Neuronal stem cell (in vitro differentiated cells): ENCODE data around the gene LEMD3.

Source experiments
- DNase-seq: peaks from one replicate; pipeline ENCODE4 v3.0.0-alpha.2; 2013; ENCODE audit warnings: low spot score
- H2AFZ ChIP-seq: one replicate; pipeline ENCODE4 v1.6.1; 2013; ENCODE audit warnings: mild to moderate bottlenecking, low read length, inconsistent platforms
- H2AK5ac ChIP-seq: 2 replicates; pipeline ENCODE4 v1.6.1; 2013; ENCODE audit warnings: low read depth, mild to moderate bottlenecking, inconsistent platforms, low read length, moderate library complexity, mixed read lengths
- H2BK120ac ChIP-seq: 2 replicates; pipeline ENCODE4 v1.6.1; 2013; ENCODE audit warnings: low read depth, mild to moderate bottlenecking, inconsistent platforms, low read length, moderate library complexity, mixed read lengths
- H2BK12ac ChIP-seq: one replicate; pipeline ENCODE4 v1.6.1; 2013; ENCODE audit warnings: low read length, inconsistent platforms
- H2BK15ac ChIP-seq: 2 replicates; pipeline ENCODE4 v1.6.1; 2013; ENCODE audit warnings: mild to moderate bottlenecking, low read length, inconsistent platforms, mixed read lengths
- H2BK5ac ChIP-seq: one replicate; pipeline ENCODE4 v1.6.1; 2013; ENCODE audit warnings: inconsistent platforms, mild to moderate bottlenecking, low read length, moderate library complexity
- H3K14ac ChIP-seq: one replicate; pipeline ENCODE4 v1.6.1; 2013; ENCODE audit warnings: low read length, inconsistent platforms
- H3K18ac ChIP-seq: 2 replicates; pipeline ENCODE4 v1.6.1; 2013; ENCODE audit warnings: low read length, inconsistent platforms
- H3K23ac ChIP-seq: 2 replicates; pipeline ENCODE4 v1.6.1; 2013; ENCODE audit warnings: low read depth, mild to moderate bottlenecking, mixed read lengths, low read length, inconsistent platforms; ENCODE audit not compliant: poor library complexity
- H3K27ac ChIP-seq: replicated peaks from 3 replicates; pipeline ENCODE4 v1.5.1; 2013; ENCODE audit warnings: low read length, inconsistent platforms
- H3K27me3 ChIP-seq, 3 experiments: 2 replicates each; pipeline ENCODE4 v1.6.1; 2013; ENCODE audit warnings: low read length in 3 of 3, mild to moderate bottlenecking in 2 of 3, inconsistent platforms in 1 of 3, low read depth in 1 of 3, mixed read lengths in 1 of 3, moderate library complexity in 1 of 3; ENCODE audit not compliant: control insufficient read depth in 3 of 3, insufficient read depth in 3 of 3
- H3K36me3 ChIP-seq, 2 donors: replicated peaks in 1 of 2; 2 replicates each; pipeline ENCODE4 v1.6.1; 2013; ENCODE audit warnings: low read length in 2 of 2; ENCODE audit not compliant: control insufficient read depth in 2 of 2, insufficient read depth in 2 of 2
- H3K4ac ChIP-seq: 2 replicates; pipeline ENCODE4 v1.6.1; 2013; ENCODE audit warnings: inconsistent platforms, mild to moderate bottlenecking, low read length, moderate library complexity
- H3K4me1 ChIP-seq, 2 donors: 1 replicate in 1 of 2; 2 replicates in 1 of 2; pipeline ENCODE4 v1.6.1; 2013; ENCODE audit warnings: low read length in 2 of 2, low read depth in 1 of 2; ENCODE audit not compliant: control insufficient read depth in 2 of 2, insufficient read depth in 1 of 2
- H3K4me2 ChIP-seq: one replicate; pipeline ENCODE4 v1.6.1; 2013; ENCODE audit warnings: mild to moderate bottlenecking, low read length, inconsistent platforms; ENCODE audit not compliant: insufficient read depth, poor library complexity, severe bottlenecking
- H3K4me3 ChIP-seq, 2 donors: 2 replicates each; pipeline ENCODE4 v1.5.1; 2013; ENCODE audit warnings: low read length in 2 of 2, mild to moderate bottlenecking in 2 of 2, inconsistent platforms in 1 of 2, moderate library complexity in 1 of 2
- H3K79me1 ChIP-seq: one replicate; pipeline ENCODE4 v1.6.1; 2013; ENCODE audit warnings: low read depth, mild to moderate bottlenecking, inconsistent platforms, low read length, moderate library complexity
- H3K9ac ChIP-seq: one replicate; pipeline ENCODE4 v1.6.1; 2013; ENCODE audit warnings: mild to moderate bottlenecking, low read depth, low read length, inconsistent platforms; ENCODE audit not compliant: poor library complexity
- H3K9me3 ChIP-seq, 2 donors: replicated peaks in 1 of 2; 2 replicates each; pipeline versions ENCODE3 to v1.6.1; 2013; ENCODE audit warnings: low read length in 2 of 2, mild to moderate bottlenecking in 2 of 2, inconsistent platforms in 1 of 2, low read depth in 1 of 2, mixed read lengths in 1 of 2, moderate library complexity in 1 of 2; ENCODE audit not compliant: control insufficient read depth in 2 of 2, insufficient read depth in 1 of 2
- H4K8ac ChIP-seq: one replicate; pipeline ENCODE4 v1.6.1; 2013; ENCODE audit warnings: low read depth, mild to moderate bottlenecking, inconsistent platforms, low read length, moderate library complexity
- H4K91ac ChIP-seq: one replicate; pipeline ENCODE4 v1.6.1; 2013; ENCODE audit warnings: low read length, low read depth, mild to moderate bottlenecking, inconsistent platforms; ENCODE audit not compliant: poor library complexity
- WGBS, 2 donors: extraction: QIAGEN DNeasy Blood & Tissue Kit; methylation state at CpG; one replicate each; pipeline ENCODE4 v1.1.7; 2013; ENCODE audit warnings: missing lambda C conversion rate in 2 of 2, mixed read lengths in 1 of 2; ENCODE audit not compliant: insufficient read length in 2 of 2, insufficient replicate concordance in 1 of 2; ENCODE audit errors: extremely low coverage in 2 of 2; 5-methylcytosine and 5-hydroxymethylcytosine counted together

The LEMD3 gene

GRCh38 chr12:65277994-65278575 lies 108.7 kb downstream of the LEMD3 start:
- Histone ChIP-seq H2BK5ac (peak overlapping the region; percentile 93), H3K4me2 (peak overlapping the region; percentile 89), H3K14ac (peak overlapping the region; percentile 95), H3K4me3 (peak overlapping the region; percentile 60 to 92), H3K36me3 (no peaks in the 10 kb centered on the region), H3K27me3 (peaks cover 0 to 16% (median 2%) of the 10 kb centered on the region in 3 experiments), H2BK120ac (peak overlapping the region; percentile 82), H4K8ac (peak overlapping the region; percentile 99), H3K9ac (peak overlapping the region; percentile 92), H2BK12ac (peak overlapping the region; percentile 93), H3K23ac (peak overlapping the region; percentile 81), H3K4ac (no peak overlapping the region), H2AK5ac (peak overlapping the region; percentile 29), H3K27ac (peak overlapping the region; percentile 89), H2AFZ (peak overlapping the region; percentile 99), H3K9me3 (no peaks in the 10 kb centered on the region), H3K4me1 (peaks cover 2 to 9% of the 10 kb centered on the region in 2 donors), H4K91ac (peak overlapping the region; percentile 96), H3K79me1 (no peaks in the 10 kb centered on the region), H2BK15ac (peak overlapping the region; percentile 96), H3K18ac (peak overlapping the region; percentile 97)
- no CpG with 5 or more reads among the region's 23 CpGs for WGBS, 2 donors
- DNase-seq, result no peak

DNA sequence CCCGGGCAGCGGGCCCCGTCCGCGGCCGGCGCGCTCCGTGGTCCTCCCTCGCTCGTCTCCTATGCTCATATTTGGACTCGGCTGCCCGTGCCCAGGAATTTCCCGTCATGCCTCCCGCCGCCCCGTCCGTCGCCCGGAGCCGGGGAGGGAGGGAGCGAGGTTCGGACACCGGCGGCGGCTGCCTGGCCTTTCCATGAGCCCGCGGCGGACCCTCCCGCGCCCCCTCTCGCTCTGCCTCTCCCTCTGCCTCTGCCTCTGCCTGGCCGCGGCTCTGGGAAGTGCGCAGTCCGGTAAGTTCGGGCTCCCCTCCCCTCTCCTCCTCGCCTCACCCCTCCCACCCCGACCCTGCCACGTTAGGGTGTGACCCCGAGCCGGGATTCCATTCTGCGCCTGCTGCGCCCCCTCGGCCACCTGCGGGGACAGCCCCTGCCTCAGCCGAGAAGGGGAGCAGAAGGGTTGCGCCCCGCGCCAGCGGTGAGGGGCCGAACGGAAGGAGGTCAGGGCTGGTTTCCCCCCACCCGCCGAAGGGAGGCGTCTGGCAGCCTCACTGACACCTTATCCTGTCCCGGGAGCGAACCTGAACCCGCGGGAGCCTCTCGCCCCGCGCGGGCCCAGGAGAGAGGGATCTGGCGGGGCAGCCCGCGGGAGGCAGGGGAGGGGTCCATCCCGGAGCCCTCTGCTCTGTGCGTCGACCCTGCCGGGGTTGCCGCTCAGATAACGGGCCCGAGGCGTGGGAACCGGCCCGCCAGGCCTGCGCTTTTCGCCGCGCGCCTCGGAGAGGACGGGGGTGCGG lies 109.4 kb downstream of the LEMD3 start, which contains the start of gene MSRB3:
Gene MSRB3 (plus strand): TSS at position 108 of the 793 bp plus-strand sequence. CDS start 29,897 bp downstream, outside the sequence.
- peak; percentile 70 for DNase-seq
- Histone ChIP-seq H3K4me1 (peaks cover 2 to 9% of the 10 kb centered on the region in 2 donors), H3K14ac (peak within 1 kb of the TSS; percentile 95), H2BK5ac (peak within 1 kb of the TSS; percentile 93), H3K79me1 (no peaks in the 10 kb centered on the region), H2BK15ac (peak within 1 kb of the TSS; percentile 96), H2AFZ (peak within 1 kb of the TSS; percentile 99), H3K18ac (peak within 1 kb of the TSS; percentile 97), H2BK12ac (peak within 1 kb of the TSS; percentile 93), H3K4ac (no peak within 1 kb of the TSS), H3K23ac (peak within 1 kb of the TSS; percentile 81), H3K36me3 (no peaks in the 10 kb centered on the region), H3K4me3 (peak within 1 kb of the TSS; percentile 60 to 92), H3K9ac (peak within 1 kb of the TSS; percentile 92), H3K27ac (peak within 1 kb of the TSS; percentile 89), H2AK5ac (peak within 1 kb of the TSS; percentile 42), H2BK120ac (peak within 1 kb of the TSS; percentile 82), H3K4me2 (peak within 1 kb of the TSS; percentile 89), H4K91ac (peak within 1 kb of the TSS; percentile 96), H3K27me3 (peaks cover 0 to 16% (median 2%) of the 10 kb centered on the region in 3 experiments), H4K8ac (peak within 1 kb of the TSS; percentile 99), H3K9me3 (no peaks in the 10 kb centered on the region)
- WGBS, 2 donors, result no CpG with 5 or more reads among the region's 85 CpGs

GRCh38 chr12:65279369-65280112 lies 110.2 kb downstream of the LEMD3 start:
- Histone ChIP-seq H2BK120ac (no peak overlapping the region), H3K9me3 (no peaks in the 10 kb centered on the region), H3K4me2 (peak overlapping the region; percentile 89), H3K18ac (peak overlapping the region; percentile 97), H3K4me3 (peak overlapping the region; percentile 60 to 92), H3K27me3 (peaks cover 0 to 16% (median 2%) of the 10 kb centered on the region in 3 experiments), H3K14ac (no peak overlapping the region), H4K8ac (no peak overlapping the region), H2BK12ac (no peak overlapping the region), H3K9ac (peak overlapping the region; percentile 92), H2AFZ (peak overlapping the region; percentile 99), H3K36me3 (no peaks in the 10 kb centered on the region), H3K23ac (no peak overlapping the region), H3K4ac (no peak overlapping the region), H3K27ac (peak overlapping the region; percentile 89), H3K4me1 (peaks cover 2 to 9% of the 10 kb centered on the region in 2 donors), H2AK5ac (no peak overlapping the region), H4K91ac (no peak overlapping the region), H2BK5ac (no peak overlapping the region), H3K79me1 (no peaks in the 10 kb centered on the region), H2BK15ac (peak overlapping the region; percentile 96)
- no peak for DNase-seq
- WGBS, 2 donors, result no CpG with 5 or more reads among the region's 23 CpGs
